Bronchial epithelial cell (primary cell): ENCODE data around the gene CABP5. TPM values are rescaled to one million over a fixed set of nuclear protein-coding genes. Genes with fewer than 3 reads are reported as not detected.

ENCODE experiments used
- DNase-seq: peaks from one replicate; pipeline ENCODE4 v3.0.0-alpha.2; 2010; ENCODE audit warnings: low read depth
- FAIRE-seq: peaks from 2 replicates; lab custom pipeline; 2011; peaks lifted over from hg19 to GRCh38; lab: Jason Lieb, UNC
- H3K27me3 ChIP-seq: 2 replicates; pipeline ENCODE4 v1.5.1; 2011; ENCODE audit warnings: low read length; ENCODE audit not compliant: control insufficient read depth, insufficient read depth
- H3K36me3 ChIP-seq: 2 replicates; pipeline ENCODE4 v1.5.1; 2011; ENCODE audit warnings: low read length; ENCODE audit not compliant: control insufficient read depth, insufficient read depth
- H3K4me3 ChIP-seq: 2 replicates; pipeline ENCODE4 v1.5.1; 2011; ENCODE audit warnings: mild to moderate bottlenecking, low read depth, low read length, control low read depth
- total RNA-seq: library from RNA; depleted of rRNA; stranded (reverse); fragments of >200 nt; gene quantifications from 2 replicates; pipeline ENCODE4 v1.2.1, GENCODE V29; 2014
- TF ChIP-seq, protein P1 (sequence below): IDR thresholded peaks from 2 replicates; pipeline ENCODE4 v1.5.1; 2011; ENCODE audit warnings: mild to moderate bottlenecking, moderate library complexity, low read length, control low read depth, inconsistent platforms; ENCODE audit not compliant: insufficient read depth, severe bottlenecking

Gene CABP5
- total RNA-seq, 1 donor from 2014 or later: not detected

DNA sequence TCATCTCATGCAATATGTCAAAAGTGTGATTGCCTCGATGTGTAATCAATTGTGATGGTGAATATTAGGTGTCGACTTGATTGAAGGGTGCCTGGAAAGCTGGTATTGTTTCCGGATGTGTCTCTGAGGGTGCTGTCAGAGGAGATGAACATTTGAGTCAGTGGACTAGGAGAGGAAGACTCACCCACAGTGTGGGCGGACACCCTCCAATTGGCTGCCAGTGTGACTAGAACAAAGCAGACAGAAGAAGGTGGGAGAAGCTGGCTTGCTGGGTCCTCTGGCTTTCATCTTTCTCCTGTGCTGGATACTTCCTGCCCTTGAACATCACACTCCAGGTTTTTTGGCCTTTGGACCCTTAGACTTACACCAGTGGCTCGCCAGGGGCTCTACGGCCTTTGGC, 15.5 kb upstream of the CABP5 start:
- Histone ChIP-seq H3K4me3 (no peak overlapping the region), H3K36me3 (no peaks in the 10 kb centered on the region), H3K27me3 (no peaks in the 10 kb centered on the region)
- no peak for FAIRE-seq
- DNase-seq: no peak
- TF ChIP-seq, protein P1, sequence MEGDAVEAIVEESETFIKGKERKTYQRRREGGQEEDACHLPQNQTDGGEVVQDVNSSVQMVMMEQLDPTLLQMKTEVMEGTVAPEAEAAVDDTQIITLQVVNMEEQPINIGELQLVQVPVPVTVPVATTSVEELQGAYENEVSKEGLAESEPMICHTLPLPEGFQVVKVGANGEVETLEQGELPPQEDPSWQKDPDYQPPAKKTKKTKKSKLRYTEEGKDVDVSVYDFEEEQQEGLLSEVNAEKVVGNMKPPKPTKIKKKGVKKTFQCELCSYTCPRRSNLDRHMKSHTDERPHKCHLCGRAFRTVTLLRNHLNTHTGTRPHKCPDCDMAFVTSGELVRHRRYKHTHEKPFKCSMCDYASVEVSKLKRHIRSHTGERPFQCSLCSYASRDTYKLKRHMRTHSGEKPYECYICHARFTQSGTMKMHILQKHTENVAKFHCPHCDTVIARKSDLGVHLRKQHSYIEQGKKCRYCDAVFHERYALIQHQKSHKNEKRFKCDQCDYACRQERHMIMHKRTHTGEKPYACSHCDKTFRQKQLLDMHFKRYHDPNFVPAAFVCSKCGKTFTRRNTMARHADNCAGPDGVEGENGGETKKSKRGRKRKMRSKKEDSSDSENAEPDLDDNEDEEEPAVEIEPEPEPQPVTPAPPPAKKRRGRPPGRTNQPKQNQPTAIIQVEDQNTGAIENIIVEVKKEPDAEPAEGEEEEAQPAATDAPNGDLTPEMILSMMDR: no peak

DNA sequence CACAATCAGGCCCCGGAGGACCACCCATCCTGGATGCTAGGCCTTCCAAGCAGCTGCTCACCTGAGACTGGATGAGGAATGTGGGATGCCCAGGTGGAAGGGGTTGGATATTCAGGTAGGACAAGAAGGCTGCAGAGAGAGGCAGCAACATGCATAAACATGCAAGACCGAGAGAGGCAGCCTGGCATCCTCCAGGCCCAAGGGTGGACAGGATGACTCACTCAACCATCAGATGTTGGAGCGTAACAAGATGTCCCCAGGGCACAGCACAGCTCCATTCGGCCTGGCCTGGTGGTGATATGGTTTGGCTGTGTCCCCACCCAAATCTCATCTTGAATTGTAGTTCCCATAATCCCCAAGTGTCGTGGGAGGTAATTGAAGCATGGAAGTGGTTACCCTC, 10.0 kb upstream of the CABP5 start:
- TF ChIP-seq, protein P1: no peak
- DNase-seq (peak; percentile 82), FAIRE-seq (no peak)
- Histone ChIP-seq H3K4me3 (no peak overlapping the region), H3K27me3 (no peaks in the 10 kb centered on the region), H3K36me3 (no peaks in the 10 kb centered on the region)

- H3K36me3 ChIP-seq: no peaks in the 10 kb centered on the region
- H3K4me3 ChIP-seq: no peak overlapping the region
- H3K27me3 ChIP-seq: no peaks in the 10 kb centered on the region
- no peak for FAIRE-seq
- no peak for DNase-seq
- TF ChIP-seq, protein P1: no peak
Measured at GRCh38 chr19:48053076-48053475, 9.2 kb upstream of the CABP5 start.

GRCh38 chr19:48051335-48052033, 7.6 kb upstream of the CABP5 start:
- H3K27me3 ChIP-seq: no peaks in the 10 kb centered on the region
- TF ChIP-seq, protein P1: no peak
- no peak for FAIRE-seq

DNA sequence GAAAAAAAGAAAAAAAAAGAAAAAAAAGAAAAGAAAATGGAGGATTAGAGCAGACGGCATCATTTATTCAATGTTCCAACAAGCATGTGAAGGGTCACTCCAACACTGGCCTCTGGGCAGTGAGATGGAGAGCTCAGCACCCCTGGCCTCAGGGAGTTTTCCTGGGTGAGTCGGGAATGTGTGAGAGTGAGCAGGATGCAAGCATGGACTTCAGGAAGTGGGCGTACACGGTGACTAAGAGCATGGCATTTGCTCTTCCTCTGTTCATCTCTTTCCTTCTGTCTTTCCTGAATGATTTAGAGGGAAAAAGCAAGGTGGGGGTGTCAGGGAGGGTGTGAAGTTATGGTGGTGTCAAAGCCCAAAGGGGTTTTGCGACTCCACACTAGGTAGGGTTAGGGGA, 682 bp upstream of the CABP5 start:
- Histone ChIP-seq H3K36me3 (no peaks in the 10 kb centered on the region), H3K4me3 (no peak overlapping the region), H3K27me3 (no peaks in the 10 kb centered on the region)
- DNase-seq: no peak
- peak; percentile 83 for FAIRE-seq
- TF ChIP-seq, protein P1: no peak

More at GRCh38 chr19:48051335-48052033, 7.6 kb upstream of the CABP5 start:
- Histone ChIP-seq H3K4me3 (no peak overlapping the region), H3K36me3 (no peaks in the 10 kb centered on the region)
- DNase-seq: no peak

GRCh38 chr19:48041877-48042580, 1.9 kb downstream of the CABP5 start:
- DNase-seq: no peak
- H3K36me3 ChIP-seq: no peaks in the 10 kb centered on the region
- TF ChIP-seq, protein P1: no peak
- no peak for FAIRE-seq
- no peaks in the 10 kb centered on the region for H3K27me3 ChIP-seq
- no peak overlapping the region for H3K4me3 ChIP-seq
